Activated CD8-positive, alpha-beta memory T cell treated with anti-CD3 and anti-CD28 coated beads for 4 hours (primary cell): ENCODE results near the gene TAT.
"Not testable (repeated sequence)": the region's sequence is repeated elsewhere in the genome, so short reads cannot be mapped to it uniquely, and the experiment has no call there.

Experiments used
- DNase-seq, 2 donors: peaks; one replicate each; pipeline ENCODE4 v3.0.0-alpha.2; 2020; ENCODE audit warnings: low read depth in 2 of 2

The TAT gene

DNA sequence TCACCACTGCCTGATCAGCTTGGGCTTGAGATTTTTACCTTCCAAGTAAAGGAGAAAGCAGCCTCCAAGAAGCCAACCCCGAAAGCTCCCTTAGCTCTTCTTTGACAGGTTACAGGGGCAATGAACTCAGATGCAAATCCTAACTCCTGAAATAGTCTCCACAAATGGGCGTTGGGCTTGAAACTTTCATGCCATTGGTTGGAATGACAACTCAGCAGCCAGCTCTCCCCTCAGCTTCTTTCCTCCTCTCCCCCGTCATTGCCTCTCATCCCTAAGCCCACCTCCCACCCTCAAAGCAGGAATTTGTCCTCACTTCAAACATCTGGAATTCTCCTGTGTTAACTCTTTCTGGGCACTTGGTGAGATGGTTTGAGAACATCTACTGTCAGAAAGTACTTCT lies at the start of gene TAT:
Gene TAT, minus strand, starts transcription at position 122 of the 400 bp plus-strand sequence. CDS start 677 bp downstream, outside the sequence.
- DNase-seq = no peak

DNA sequence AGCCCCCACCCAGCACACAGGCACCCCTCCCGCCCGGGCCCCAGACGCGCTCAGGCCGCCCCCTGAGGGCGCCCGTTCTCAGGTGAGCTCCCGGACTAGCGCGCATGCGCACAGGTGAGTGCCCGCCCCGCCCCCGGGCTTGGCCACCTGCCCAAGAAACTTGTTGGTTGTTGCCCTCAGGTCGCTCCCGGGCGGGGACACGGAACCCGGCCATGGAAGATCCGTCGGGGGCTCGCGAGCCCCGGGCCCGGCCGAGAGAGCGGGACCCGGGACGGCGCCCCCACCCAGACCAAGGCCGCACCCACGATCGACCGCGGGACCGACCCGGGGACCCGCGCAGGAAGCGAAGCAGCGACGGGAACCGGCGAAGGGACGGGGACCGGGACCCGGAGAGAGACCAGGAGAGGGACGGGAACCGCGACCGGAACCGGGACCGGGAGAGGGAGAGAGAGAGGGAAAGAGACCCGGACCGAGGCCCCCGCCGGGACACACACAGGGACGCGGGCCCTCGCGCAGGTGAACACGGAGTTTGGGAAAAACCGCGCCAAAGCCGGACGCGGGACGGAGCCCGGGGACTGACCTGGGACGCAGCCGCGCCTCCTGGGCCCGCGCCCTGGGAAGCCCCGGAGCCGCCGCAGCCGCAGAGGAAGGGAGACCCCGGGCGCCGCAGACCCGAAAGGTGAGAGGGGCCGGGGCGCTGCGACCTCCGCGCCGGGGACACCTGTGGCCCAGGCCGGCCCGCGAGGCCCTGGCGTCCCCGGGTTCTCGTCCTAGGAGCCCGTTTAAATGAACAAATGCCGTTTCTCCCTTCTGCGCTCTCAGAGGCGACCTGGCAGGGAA lies 49.3 kb upstream of the TAT start, which contains the start of gene MARVELD3:
Gene MARVELD3, plus strand, starts transcription at position 167 of the 840 bp plus-strand sequence. Its CDS starts 46 bp downstream, at position 213.
- DNase-seq = no peak

- no peak for DNase-seq
Measured at GRCh38 chr16:71625113-71625850, 48.4 kb upstream of the TAT start.

DNA sequence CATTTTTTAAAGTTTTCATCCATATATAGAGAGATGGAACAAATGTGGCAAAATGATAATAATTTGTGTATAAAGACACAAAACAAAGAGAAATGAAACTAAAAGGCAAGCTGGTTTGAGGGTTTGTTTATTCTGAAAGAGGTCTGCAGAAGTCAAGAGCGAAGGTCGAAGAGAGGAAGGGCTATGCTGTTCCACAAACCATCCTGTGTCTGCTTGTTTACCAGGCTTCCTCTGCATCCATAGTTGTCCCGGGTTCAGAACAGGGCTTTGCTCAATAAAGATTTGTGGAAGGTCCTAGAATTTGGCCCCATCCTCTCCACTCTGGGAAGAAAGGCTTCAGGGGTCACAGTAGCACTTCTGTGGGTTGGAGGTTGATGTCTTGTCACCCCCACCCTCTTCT lies 46.7 kb upstream of the TAT start:
- DNase-seq = no peak

DNA sequence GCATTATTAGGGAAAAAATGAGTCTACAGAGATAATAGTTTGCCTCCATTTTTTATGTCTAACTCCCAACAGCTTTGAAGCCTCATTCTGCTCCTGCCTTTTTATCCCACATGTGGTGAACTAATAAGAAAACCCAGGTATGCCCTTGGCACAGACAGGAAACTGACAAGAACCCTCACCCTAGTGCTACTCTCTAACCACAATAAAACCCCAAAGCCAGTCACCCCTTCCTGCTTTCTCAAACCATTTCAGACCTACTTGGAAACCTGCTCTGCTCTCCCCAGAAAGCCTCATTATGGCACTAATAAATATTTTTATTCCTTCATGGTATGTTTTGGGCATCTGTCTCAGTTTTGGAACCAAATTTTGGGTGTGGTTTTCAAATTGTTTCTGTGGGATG lies 45.2 kb upstream of the TAT start:
- no peak for DNase-seq

DNA sequence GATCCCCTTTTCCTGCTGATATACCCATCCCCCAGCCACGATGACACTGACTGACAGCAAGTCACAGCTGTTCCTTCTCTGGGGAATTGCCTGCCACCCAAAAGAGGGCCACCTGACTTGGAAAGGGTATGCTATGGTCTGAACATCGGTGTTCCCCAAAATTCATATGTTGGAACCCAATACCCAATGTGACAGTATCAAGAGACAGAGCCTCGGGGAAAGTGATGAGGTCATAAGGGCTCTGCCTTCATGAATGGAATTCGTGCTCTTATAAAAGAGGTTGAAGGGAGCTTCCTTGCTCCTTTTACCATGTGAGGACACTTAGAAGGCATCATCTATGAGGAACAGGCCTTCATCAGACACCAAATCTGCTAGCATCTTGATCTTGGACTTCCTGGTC lies 41.5 kb upstream of the TAT start:
- no peak for DNase-seq

DNA sequence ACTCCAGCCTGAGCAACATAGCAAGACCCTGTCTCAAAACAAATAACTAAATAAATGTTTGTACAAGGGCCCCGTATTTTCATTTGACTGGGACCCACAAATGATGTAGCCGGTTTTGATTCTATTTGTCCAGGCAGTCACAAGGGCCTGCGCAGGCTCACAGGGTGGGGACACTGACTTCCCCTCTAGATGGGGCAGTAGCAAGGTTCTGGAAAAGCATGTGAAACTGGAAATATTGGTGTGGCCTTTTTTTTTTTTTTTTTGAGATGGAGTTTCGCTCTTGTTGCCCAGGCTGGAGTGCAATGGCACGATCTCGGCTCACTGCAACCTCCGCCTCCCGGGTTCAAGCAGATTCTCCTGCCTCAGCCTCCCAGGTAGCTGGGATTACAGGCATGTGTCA lies 38.1 kb upstream of the TAT start:
- not testable (repeated sequence) for DNase-seq

GRCh38 chr16:71610936-71611871 lies 34.3 kb upstream of the TAT start:
- DNase-seq = peak; percentile 48 to 55

GRCh38 chr16:71610447-71610846 lies 33.6 kb upstream of the TAT start:
- no peak for DNase-seq

- no peak for DNase-seq
Measured at GRCh38 chr16:71609066-71609465, 32.2 kb upstream of the TAT start.

DNA sequence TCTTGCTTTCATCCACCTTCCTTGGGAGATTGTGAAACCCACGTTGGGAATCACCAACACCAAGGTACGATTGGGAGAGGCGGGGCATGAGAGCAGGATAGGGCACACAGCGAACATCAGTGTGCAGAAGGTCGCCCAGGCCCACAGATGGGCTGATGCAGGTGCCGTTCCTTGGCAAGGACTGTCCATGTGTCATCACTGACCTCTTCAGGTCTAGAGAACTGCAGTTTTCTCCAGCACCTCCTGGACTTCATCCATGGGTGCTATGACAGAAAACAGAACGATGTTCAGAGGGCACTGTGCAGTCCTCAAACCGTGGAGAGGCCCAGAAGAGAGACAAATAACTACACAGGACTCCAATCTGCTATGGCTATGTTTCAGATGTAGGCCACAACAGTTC lies 23.9 kb upstream of the TAT start:
- DNase-seq = no peak

GRCh38 chr16:71598426-71598825 lies 21.5 kb upstream of the TAT start:
- not testable (repeated sequence) for DNase-seq

- DNase-seq = not testable (repeated sequence)
Measured at GRCh38 chr16:71595340-71595826, 18.5 kb upstream of the TAT start.

DNA sequence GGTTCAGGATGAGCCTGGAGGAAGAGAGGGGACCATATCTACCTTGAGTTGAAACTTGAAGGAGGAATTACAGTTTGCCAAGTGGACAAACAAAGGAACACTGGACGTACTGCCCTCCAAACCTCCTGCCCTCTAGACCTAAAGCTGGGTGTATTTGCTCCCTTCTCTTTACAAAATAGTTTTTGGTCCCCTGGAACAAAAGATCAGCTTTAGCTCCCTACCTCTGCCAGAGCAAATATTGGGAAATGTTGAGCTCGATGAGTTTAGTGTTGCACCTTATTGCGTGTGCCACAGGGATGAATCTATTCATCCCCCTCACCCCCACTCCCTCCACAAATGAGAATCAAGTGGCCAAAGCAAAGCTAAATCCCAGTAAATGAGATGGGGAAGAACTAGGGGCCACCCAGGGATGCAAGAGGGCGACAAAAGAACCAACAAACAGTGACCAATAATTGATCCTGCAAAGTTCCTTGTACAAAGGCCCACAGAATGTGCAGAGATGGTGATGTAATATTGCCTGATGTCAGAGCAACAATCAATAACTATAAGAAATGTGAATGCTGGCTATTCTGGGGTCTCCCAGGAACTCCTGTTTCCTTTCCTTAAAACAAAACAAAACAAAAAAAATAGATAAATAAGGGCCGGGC lies 17.2 kb upstream of the TAT start:
- no peak for DNase-seq

- no peak for DNase-seq
Measured at GRCh38 chr16:71593048-71593999, 16.4 kb upstream of the TAT start.

DNA sequence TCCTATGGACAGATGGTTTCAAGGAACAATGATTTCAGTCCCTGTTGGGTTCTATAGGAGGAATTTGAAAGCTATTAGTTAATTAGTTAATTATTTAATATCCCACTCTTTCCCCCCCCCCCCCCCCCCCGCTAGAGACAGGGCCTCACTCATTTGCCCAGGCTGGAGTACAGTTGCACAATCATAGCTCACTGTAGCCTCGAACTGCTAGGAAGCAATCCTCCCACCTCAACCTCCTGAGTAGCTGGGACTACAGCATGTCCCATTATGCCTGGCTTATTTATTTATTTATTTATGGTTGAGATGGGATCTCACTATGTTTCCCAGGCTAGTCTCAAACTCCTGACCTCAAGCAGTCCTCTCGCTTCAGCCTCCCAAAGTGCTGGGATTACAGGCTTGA lies 15.0 kb upstream of the TAT start:
- no peak for DNase-seq

DNA sequence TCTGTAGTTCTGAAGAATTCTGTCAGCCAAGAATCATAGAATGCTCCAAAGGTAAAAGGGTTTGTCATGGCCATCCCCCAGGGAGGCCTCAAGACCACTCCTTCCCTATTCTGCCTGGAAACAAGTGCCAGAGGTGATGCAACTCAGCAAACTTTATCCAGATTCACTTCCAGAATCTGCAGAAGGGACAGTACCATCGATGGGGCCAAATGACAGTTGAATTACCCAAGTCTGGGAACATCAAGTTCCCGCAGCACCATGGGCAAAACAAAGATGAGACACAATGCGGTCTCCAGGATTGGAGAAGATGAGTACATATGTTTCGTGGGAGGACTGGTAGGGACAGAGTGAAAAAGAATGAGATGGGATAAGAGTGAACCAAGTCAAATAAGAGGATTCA lies 13.7 kb upstream of the TAT start:
- DNase-seq = no peak

GRCh38 chr16:71590071-71590470 lies 13.2 kb upstream of the TAT start:
- DNase-seq = not testable (repeated sequence)

DNA sequence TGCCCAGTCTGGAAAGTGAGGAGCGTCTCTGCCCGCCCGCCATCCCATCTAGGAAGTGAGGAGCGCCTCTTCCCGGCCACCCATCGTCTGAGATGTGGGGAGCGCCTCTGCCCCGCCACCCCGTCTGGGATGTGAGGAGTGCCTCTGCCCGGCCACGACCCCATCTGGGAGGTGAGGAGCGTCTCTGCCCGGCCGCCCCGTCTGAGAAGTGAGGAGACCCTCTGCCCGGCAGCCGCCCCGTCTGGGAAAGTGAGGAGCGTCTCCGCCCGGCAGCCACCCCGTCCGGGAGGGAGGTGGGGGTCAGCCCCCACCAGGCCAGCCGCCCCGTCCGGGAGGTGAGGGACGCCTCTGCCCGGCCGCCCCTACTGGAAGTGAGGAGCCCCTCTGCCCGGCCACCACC lies 12.4 kb upstream of the TAT start:
- DNase-seq = not testable (repeated sequence)

- DNase-seq = no peak
Measured at GRCh38 chr16:71585318-71585703, 8.4 kb upstream of the TAT start.
